Left ventricle myocardium inferior (tissue), 1 donor: ENCODE measurements around the gene MYO6. TPM values are rescaled to one million over a fixed set of nuclear protein-coding genes. Genes with fewer than 3 reads are reported as not detected.

Source experiments
- DNase-seq: peaks from one replicate; pipeline ENCODE4 v3.0.0-alpha.2; 2020
- H3K27ac ChIP-seq: fragments of 200-600 bp; replicated peaks from 2 replicates; pipeline ENCODE4 v1.8.0; 2021
- H3K27me3 ChIP-seq: fragments of 200-600 bp; 2 replicates; pipeline ENCODE4 v1.8.0; 2021; ENCODE audit warnings: low read depth
- H3K36me3 ChIP-seq: fragments of 200-600 bp; 2 replicates; pipeline ENCODE4 v1.8.0; 2021
- H3K4me1 ChIP-seq: fragments of 200-600 bp; 2 replicates; pipeline ENCODE4 v1.8.0; 2021
- H3K4me3 ChIP-seq: fragments of 200-600 bp; 2 replicates; pipeline ENCODE4 v1.8.0; 2021; ENCODE audit warnings: mild to moderate bottlenecking, moderate library complexity
- H3K9me3 ChIP-seq: fragments of 200-600 bp; replicated peaks from 2 replicates; pipeline ENCODE4 v1.8.0; 2021
- CTCF ChIP-seq: fragments of 200-600 bp; IDR thresholded peaks from 2 replicates; pipeline ENCODE4 v1.8.0; 2021; ENCODE audit warnings: antibody characterized with exemption, mild to moderate bottlenecking, borderline replicate concordance
- intact Hi-C: fragments of 100-400 bp; cut with micrococcal nuclease; formaldehyde crosslinking; loops from one replicate; pipeline ENCODE4 v1.11.0; 2022
- total RNA-seq: library from RNA; stranded (reverse); fragmentation: NEBNext Ultra II Directional; extraction: Animal tissue kit (Norgen Biotek cat#: 25700); gene quantifications from one replicate; pipeline ENCODE4 v1.2.1, GENCODE V29; 2021
- donor health status: DM: no; HTN: yes; CAD: no; lungs with severe emphysema.

MYO6 gene
- total RNA-seq, 1 donor from 2014 or later = 5.0 TPM

DNA sequence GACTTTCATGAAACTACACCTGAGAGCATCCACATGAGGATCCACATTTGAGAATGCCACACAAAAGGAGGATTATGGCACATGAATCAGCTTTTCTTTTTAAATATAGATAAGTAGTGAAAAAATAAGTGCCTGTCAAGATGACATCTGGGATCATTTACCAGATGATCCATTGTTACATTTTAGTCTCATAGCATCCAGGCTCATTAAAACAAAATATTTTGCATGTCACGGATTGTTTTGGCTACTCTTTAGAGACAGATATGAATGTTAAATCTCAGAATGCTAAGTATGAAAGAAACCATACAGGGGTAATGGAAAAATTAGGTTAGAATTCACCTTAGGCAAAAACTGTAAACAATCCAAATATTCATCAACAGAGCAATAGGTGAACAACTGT is 66.7 kb downstream of the MYO6 start:
- intact Hi-C loops = no loop called here
- peaks cover 12% of the 10 kb centered on the region for H3K36me3 ChIP-seq
- no peak for TF ChIP-seq CTCF
- H3K27ac ChIP-seq = no peak overlapping the region
- no peaks in the 10 kb centered on the region for H3K4me1 ChIP-seq
- DNase-seq = no peak
- no peak overlapping the region for H3K4me3 ChIP-seq
- no peaks in the 10 kb centered on the region for H3K27me3 ChIP-seq
- H3K9me3 ChIP-seq = no peaks in the 10 kb centered on the region

DNA sequence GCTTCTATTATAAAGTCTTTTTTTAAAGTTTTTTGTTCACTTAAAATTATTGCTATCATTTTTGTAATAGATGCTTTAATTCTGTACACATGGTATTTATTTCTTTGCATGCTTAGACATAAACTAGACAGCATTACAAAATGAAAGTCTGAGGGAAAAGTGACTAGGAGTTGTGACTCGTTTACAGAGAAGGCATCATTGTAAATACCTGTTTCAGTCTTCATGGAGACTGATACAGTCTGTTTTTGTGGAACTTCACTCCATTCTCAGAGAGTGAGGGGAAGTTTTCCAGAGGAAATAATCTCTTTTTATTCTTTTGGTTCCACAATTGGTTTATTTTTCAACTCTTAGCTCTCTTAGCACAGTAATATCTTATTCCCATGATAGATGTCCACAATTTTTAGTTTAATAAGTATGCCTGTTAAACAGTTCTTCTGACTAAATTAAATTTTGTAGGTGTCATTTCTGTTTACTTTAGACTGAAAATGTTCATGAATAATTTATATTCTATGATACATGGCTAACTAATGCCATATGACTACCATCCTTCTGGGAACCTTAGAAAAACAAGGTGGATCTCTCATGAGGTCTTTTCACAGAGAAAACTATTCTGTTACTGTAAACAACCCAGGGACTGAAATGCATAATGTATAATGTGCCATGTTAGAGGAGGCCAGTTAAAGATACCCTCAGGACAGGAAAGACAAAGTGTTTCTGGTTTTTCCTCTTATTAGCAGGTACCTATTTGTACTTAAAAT is 69.2 kb downstream of the MYO6 start:
- no peak overlapping the region for H3K4me3 ChIP-seq
- TF ChIP-seq CTCF = no peak
- no peak overlapping the region for H3K27ac ChIP-seq
- H3K27me3 ChIP-seq = no peaks in the 10 kb centered on the region
- no peaks in the 10 kb centered on the region for H3K4me1 ChIP-seq
- no peak for DNase-seq
- no peaks in the 10 kb centered on the region for H3K9me3 ChIP-seq
- intact Hi-C loops = no loop called here
- peaks cover 12% of the 10 kb centered on the region for H3K36me3 ChIP-seq

DNA sequence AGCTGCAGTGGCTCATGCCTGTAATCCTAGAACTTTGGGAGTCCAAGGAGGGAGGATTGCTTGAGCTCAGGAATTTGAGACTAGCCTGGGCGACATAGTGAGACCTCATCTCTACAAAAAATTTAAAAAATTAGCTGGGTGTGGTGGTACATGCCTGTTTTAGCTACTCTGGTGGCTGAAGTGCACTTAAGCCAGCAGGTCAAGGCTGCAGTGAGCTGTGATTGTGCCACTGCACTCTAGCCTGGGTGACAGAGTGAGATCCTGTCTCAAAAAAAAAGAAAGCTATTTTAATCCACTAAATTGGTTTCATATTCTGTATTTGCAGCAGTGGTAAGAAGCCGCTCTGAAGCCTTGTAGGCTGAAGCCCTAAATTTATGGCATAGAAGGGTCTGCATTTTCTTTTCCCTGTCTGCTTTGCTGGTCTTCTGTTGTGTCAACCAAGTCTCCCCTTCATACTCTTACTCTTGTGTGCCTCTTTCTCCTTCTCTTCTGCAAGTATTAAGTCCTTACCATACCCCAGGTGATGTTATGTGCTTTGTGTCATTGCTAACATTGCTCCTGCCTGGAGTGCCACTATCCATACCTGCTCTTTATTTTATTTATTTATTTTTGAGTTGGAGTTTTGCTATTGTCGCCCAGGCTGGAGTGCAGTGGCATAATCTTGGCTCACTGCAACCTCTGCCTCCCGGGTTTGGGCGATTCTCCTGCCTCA is 70.9 kb downstream of the MYO6 start:
- no peaks in the 10 kb centered on the region for H3K4me1 ChIP-seq
- no peaks in the 10 kb centered on the region for H3K27me3 ChIP-seq
- H3K4me3 ChIP-seq = no peak overlapping the region
- intact Hi-C loops = no loop called here
- TF ChIP-seq CTCF = no peak
- no peak for DNase-seq
- peaks cover 12% of the 10 kb centered on the region for H3K36me3 ChIP-seq
- no peaks in the 10 kb centered on the region for H3K9me3 ChIP-seq
- no peak overlapping the region for H3K27ac ChIP-seq

GRCh38 chr6:75824160-75824559 is 75.1 kb downstream of the MYO6 start:
- intact Hi-C loops = no loop called here
- Histone ChIP-seq H3K27me3 (no peaks in the 10 kb centered on the region), H3K9me3 (no peaks in the 10 kb centered on the region), H3K27ac (no peak overlapping the region), H3K4me3 (no peak overlapping the region), H3K4me1 (no peaks in the 10 kb centered on the region), H3K36me3 (peaks cover 5% of the 10 kb centered on the region)
- no peak for TF ChIP-seq CTCF
- no peak for DNase-seq

GRCh38 chr6:75827163-75827562 is 78.1 kb downstream of the MYO6 start:
- peaks cover 7% of the 10 kb centered on the region for H3K36me3 ChIP-seq
- no peaks in the 10 kb centered on the region for H3K9me3 ChIP-seq
- H3K27ac ChIP-seq = no peak overlapping the region
- no peak for TF ChIP-seq CTCF
- intact Hi-C loops = no loop called here
- H3K4me1 ChIP-seq = no peaks in the 10 kb centered on the region
- H3K27me3 ChIP-seq = no peaks in the 10 kb centered on the region
- H3K4me3 ChIP-seq = no peak overlapping the region
- DNase-seq = no peak
